Gastroesophageal sphincter (tissue), 3 donors: ENCODE results near the gene CEP68.
"Not testable (repeated sequence)": the region's sequence is repeated elsewhere in the genome, so short reads cannot be mapped to it uniquely, and the experiment has no call there.

Experiments used
- CTCF ChIP-seq, 4 experiments: fragments of 200-600 bp in 2 of 4; fragments of 450-650 bp in 2 of 4; sonication (generic) in 1 of 4; IDR thresholded peaks; one replicate each; pipeline ENCODE4 v1.5.1; 2017 to 2019; ENCODE audit warnings: antibody characterized with exemption in 4 of 4, mild to moderate bottlenecking in 2 of 4, moderate library complexity in 2 of 4
- POLR2A ChIP-seq, 2 donors: fragments of 450-650 bp; IDR thresholded peaks; one replicate each; pipeline ENCODE4 v1.6.1; 2017; ENCODE audit warnings: antibody characterized with exemption in 2 of 2, mild to moderate bottlenecking in 2 of 2, moderate library complexity in 1 of 2

- not testable (repeated sequence) for TF ChIP-seq CTCF, POLR2A (IDR thresholded peaks at IDR 0.05)
Measured at GRCh38 chr2:65020251-65020650, 36.0 kb upstream of the CEP68 start.
